D341Med (cell line): ENCODE measurements around the gene TMEM179B.

Experiments used
- DNase-seq: peaks from one replicate; pipeline ENCODE4 v3.0.0; 2012; ENCODE audit warnings: low spot score

Gene TMEM179B

DNA sequence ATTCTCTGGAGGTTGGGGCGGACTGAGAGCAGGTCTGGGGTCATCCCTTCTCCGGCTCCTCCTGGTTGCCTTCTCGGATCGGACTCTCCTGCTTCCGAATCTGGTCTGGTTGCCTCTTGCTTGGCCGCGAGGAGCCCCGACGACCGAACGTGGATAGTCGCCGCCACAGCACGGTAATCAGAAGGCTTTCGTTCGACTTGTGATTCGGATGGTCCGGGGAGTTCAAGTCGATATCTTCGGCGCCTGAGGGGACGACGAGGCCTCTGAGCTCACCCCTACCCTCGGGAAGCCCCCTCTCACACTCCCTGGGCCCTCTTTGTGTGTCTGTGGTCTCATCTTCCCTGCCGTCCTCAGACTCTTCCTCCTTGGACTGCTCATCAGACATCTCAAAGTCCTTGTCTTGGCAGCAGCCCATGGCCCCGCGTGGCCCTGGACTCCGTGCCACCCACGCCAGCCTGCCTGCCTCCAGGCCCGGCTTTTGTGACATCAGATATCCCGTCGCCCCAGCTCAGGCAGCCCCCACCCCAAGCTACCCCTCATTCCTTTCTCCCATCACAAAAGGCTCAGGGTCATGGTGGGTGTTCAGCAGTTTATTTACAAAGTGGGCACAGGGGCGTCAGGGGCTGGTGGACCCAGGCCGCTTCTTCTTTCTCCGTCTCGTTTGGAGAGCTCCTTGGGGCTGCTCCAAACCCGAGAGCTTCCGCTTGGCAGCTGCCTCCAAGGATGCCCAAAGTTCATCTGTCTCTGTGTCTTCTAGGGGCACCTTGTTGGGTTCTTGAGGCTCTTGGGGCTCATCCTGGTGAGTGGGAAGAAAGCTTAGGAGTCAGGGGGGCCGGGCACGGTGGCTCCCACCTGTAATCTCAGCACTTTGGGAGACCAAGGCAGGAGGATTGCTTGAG lies 45.4 kb downstream of the TMEM179B start, which contains the start of gene TEX54:
TSS of gene TEX54 (minus strand) at position 506 of the 899 bp plus-strand sequence.
- DNase-seq, result no peak

DNA sequence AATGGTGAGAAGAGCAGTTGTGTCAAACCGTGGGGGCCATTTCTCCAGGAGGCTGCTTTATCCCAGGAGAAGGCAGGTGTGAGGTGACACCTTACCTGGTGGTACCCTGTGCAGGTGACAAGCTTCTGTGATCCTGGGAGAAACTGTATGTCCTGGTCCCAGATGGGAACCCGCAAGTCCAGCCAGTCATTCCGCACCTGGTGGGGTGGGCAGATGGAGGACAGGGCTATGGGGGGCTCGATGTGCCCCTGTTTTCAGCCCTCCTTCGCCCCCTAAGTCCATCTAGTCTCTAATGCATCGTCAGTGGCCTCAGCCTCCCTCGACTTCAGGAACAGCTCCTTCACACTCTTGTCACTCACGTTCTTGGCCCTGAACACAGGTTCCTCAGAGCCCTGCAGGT lies 48.1 kb downstream of the TMEM179B start:
- no peak for DNase-seq

DNA sequence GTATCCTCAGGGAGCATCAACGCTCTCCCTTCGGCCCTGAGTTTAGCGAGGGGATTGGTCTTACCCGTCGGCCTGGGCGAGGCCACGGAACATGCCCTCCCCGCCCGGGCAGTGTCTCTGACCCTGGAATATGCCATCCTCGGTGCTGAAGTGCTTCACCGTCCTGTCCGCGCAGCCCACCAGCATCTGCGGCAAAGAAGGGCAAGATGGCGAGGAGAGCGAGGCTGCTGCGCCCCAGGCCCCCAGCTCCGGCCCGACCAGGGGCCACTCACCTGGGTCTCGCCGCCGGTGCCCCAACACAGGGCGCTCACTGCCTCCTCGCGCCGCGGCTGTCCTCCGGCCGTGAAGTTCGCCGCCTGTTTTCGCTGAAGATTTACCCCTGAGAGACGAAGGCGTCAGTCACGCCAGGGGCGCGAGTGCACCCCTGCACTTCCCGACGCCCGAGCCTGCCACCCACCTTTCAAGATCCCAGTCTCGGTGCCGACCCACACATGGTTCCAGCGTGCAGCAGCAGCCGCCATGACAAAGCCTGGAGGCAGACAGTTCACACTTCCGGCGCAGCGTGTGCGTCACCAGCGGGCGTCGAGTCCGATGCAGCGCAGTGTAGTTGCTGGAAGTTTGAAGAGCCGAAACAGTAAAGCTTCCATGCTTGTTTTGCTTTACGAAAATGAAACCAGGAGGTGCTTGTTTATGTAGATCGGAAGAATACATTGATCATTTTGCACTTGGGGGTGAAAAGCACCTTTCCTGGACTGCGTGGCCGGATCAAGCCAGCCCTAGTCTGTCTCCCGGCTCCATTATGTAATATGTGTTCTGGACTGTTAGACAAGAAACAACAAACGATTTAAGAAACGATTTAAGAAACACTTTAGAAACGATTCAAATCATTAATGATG lies 52.1 kb downstream of the TMEM179B start, which contains the start of gene WDR74:
TSS of gene WDR74 (minus strand) at position 541 of the 896 bp plus-strand sequence. CDS start at position 521, 20 bp downstream.
- DNase-seq, result peak; percentile 85
